SU-DHL-6 (cell line): ENCODE results near the gene KIF24.

Experiments
- EZH2phosphoT487 ChIP-seq: fragments of 200-600 bp; sonication (generic), shearing (Covaris generic); conservative IDR thresholded peaks from 2 replicates; pipeline ENCODE4 v1.6.1; 2018; ENCODE audit warnings: mild to moderate bottlenecking, antibody characterized with exemption, low read length, moderate library complexity, mixed read lengths
- TF ChIP-seq, protein P1 (sequence below): fragments of 200-600 bp; sonication (generic); IDR thresholded peaks from one replicate; pipeline ENCODE4 v1.5.1; 2017; ENCODE audit warnings: antibody characterized with exemption, mild to moderate bottlenecking, low read length, moderate library complexity; ENCODE audit not compliant: insufficient read depth, poor library complexity, severe bottlenecking

DNA sequence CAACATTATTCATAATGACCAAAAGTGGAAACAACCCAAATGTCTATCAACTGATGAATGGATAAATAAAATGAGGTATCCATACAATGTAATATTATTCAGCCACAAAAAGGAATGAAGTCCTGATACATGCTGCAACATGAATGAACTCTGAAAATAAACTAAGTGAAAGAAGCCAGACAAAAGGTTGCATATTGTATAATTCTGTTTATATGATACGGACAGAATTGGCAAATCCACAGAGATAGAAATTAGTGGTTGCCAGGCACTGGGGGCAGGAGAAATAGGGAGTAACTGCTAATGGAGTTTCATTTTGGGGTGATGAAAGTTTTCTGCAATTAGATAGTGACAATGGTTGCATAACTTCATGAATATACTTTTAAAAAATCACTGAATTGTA, 47.0 kb downstream of the KIF24 start:
- TF ChIP-seq, protein P1, sequence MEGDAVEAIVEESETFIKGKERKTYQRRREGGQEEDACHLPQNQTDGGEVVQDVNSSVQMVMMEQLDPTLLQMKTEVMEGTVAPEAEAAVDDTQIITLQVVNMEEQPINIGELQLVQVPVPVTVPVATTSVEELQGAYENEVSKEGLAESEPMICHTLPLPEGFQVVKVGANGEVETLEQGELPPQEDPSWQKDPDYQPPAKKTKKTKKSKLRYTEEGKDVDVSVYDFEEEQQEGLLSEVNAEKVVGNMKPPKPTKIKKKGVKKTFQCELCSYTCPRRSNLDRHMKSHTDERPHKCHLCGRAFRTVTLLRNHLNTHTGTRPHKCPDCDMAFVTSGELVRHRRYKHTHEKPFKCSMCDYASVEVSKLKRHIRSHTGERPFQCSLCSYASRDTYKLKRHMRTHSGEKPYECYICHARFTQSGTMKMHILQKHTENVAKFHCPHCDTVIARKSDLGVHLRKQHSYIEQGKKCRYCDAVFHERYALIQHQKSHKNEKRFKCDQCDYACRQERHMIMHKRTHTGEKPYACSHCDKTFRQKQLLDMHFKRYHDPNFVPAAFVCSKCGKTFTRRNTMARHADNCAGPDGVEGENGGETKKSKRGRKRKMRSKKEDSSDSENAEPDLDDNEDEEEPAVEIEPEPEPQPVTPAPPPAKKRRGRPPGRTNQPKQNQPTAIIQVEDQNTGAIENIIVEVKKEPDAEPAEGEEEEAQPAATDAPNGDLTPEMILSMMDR: no peak
- no peak for TF ChIP-seq EZH2phosphoT487
